ENCODE measurements around the gene MYO1B.

Gene MYO1B

DNA sequence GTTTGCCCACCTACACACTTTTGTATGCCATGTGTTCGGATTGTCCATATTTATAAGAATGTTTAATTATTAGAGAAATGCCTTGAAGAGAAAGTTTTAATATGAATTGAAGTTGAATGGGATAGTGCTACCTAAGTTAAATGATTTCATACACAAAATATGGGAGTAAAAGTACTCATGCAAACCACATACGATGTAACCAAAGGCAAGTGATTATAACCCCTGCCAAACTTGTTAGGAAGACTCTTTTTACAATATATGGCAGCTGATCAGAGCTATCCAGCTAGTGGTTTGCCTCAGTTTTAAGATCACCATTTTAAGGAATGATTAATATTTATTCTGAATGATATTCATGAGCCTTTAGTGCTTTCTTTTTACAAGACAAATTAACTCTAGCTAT, 106.7 kb downstream of the MYO1B start:
- Histone ChIP-seq H3K4me3 (replicated peaks; ENCODE audit: low read depth, low read length) (no peak overlapping the region), H3K36me3 (ENCODE audit: control insufficient read depth, insufficient read depth, low read length) (no peaks in the 10 kb centered on the region), H3K27me3 (replicated peaks; ENCODE audit: control insufficient read depth, insufficient read depth, low read length) (no peaks in the 10 kb centered on the region; the same call in 1 of the 2 replicates)
- TF ChIP-seq, protein P1, sequence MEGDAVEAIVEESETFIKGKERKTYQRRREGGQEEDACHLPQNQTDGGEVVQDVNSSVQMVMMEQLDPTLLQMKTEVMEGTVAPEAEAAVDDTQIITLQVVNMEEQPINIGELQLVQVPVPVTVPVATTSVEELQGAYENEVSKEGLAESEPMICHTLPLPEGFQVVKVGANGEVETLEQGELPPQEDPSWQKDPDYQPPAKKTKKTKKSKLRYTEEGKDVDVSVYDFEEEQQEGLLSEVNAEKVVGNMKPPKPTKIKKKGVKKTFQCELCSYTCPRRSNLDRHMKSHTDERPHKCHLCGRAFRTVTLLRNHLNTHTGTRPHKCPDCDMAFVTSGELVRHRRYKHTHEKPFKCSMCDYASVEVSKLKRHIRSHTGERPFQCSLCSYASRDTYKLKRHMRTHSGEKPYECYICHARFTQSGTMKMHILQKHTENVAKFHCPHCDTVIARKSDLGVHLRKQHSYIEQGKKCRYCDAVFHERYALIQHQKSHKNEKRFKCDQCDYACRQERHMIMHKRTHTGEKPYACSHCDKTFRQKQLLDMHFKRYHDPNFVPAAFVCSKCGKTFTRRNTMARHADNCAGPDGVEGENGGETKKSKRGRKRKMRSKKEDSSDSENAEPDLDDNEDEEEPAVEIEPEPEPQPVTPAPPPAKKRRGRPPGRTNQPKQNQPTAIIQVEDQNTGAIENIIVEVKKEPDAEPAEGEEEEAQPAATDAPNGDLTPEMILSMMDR (IDR thresholded peaks at IDR 0.05; ENCODE audit: insufficient read depth, low read length, poor library complexity, severe bottlenecking), result no peak
- no peak for DNase-seq (ENCODE audit: extremely low read depth, insufficient read length)

DNA sequence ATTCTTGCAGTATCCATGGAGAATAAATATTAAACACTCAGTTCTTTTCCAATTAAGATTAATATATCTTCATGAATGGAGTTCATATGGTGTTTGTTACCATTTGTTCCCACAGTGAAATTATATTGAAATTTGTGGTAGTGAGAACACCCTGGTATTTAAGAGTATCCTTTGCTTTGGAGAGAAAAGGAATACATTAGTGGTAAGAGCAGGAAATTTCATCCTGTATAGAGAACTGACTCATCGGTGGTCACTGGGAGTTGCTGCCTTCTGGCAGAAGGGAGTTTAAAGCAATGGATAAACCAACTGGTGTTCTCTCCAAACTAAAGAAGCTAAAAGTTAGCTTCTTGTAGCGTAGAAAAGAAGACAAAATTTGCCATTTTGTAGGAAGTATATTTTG, 107.3 kb downstream of the MYO1B start:
- TF ChIP-seq, protein P1 (IDR thresholded peaks at IDR 0.05; ENCODE audit: insufficient read depth, low read length, poor library complexity, severe bottlenecking), result no peak
- Histone ChIP-seq H3K4me3 (replicated peaks; ENCODE audit: low read depth, low read length) (no peak overlapping the region), H3K27me3 (replicated peaks; ENCODE audit: control insufficient read depth, insufficient read depth, low read length) (no peaks in the 10 kb centered on the region; the same call in 1 of the 2 replicates), H3K36me3 (ENCODE audit: control insufficient read depth, insufficient read depth, low read length) (no peaks in the 10 kb centered on the region)
- no peak for DNase-seq (ENCODE audit: extremely low read depth, insufficient read length)

DNA sequence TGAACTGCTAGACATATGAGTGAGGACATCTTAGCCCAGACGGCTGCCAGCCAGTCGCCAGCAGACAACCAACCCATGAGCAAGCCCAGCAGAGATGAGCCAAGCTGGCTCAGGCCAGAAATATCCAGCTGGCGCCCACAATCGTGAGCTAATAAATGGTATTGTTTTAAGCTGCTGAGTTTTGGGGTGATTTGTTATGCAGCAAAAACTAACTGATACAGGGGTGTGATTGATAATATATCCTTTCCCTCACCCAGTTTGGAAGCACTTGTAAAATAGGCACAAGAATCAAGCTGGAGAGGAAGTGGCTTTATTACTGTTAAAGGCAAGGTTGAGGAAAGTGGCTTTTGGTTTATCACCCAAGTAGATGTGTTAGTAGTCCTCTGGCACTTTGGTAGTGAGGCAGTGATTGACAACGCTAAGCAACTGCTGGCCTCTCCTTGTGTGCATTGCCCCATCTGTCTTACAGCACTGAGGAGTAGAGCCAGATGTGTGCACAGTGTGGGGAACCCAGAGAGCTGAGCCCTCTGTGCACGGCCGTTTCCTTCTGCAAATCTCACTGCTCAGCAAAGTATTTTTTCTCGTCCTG, 110.1 kb downstream of the MYO1B start:
- Histone ChIP-seq H3K36me3 (ENCODE audit: control insufficient read depth, insufficient read depth, low read length) (no peaks in the 10 kb centered on the region), H3K27me3 (replicated peaks; ENCODE audit: control insufficient read depth, insufficient read depth, low read length) (no peaks in the 10 kb centered on the region; the same call in 1 of the 2 replicates), H3K4me3 (replicated peaks; ENCODE audit: low read depth, low read length) (no peak overlapping the region)
- no peak for DNase-seq (ENCODE audit: extremely low read depth, insufficient read length)
- TF ChIP-seq, protein P1 (IDR thresholded peaks at IDR 0.05; ENCODE audit: insufficient read depth, low read length, poor library complexity, severe bottlenecking), result no peak

DNA sequence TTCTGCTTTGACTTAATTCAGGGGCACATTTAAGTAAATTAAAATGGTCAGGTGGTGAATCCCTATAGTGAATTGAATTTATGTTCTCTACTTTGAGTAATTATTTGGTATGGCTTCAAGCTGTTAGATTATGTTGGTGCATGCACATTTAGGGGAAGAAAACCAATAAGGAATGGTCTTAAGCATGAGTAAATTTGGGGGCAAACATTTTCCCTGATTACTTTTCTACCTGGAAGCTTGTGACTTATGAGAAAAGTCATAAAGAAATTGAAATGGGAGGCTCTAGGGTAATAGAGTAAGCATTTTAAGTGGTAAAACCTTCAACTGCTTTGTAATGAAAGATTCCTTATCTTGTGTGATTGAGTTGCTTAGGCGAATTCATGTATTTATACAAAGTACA, 112.5 kb downstream of the MYO1B start:
- H3K27me3 ChIP-seq (replicated peaks; ENCODE audit: control insufficient read depth, insufficient read depth, low read length), result no peaks in the 10 kb centered on the region; the same call in 1 of the 2 replicates
- no peak overlapping the region for H3K4me3 ChIP-seq (replicated peaks; ENCODE audit: low read depth, low read length)
- no peak for DNase-seq (ENCODE audit: extremely low read depth, insufficient read length)
- H3K36me3 ChIP-seq (ENCODE audit: control insufficient read depth, insufficient read depth, low read length), result no peaks in the 10 kb centered on the region
- TF ChIP-seq, protein P1 (IDR thresholded peaks at IDR 0.05; ENCODE audit: insufficient read depth, low read length, poor library complexity, severe bottlenecking), result no peak

DNA sequence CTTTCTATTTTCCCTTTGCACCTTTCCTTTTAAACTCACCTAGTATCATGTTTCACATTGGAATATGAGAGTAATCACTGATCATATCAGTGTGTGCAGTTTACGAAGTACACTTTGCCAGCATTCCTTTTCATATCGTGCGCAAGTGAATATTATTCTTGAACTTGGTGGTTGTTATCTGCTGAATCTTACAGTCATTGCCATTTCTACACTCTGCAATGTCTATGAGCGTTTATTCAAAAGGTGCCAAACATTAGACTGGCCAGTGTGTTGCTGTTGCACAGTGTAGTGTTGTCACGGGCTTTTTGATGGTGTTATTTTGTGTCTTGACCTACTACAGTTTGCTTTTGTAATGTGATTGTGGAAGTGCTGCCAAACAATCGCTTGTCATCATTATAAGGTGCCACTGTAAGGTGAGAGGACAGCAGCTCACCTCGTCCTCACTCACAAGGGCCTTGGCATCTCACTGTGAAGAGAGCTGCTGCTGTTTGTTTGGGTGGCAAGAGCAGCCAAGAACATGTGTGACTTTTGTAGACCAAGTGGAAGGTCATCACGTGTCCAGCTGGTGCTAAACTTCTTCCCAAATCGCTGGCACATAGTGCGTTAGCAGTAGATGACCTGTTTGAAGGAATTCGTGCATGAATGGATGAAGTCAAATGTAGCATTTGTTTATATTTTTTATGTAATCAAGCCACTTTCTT, 113.3 kb downstream of the MYO1B start:
- Histone ChIP-seq H3K36me3 (ENCODE audit: control insufficient read depth, insufficient read depth, low read length) (no peaks in the 10 kb centered on the region), H3K27me3 (replicated peaks; ENCODE audit: control insufficient read depth, insufficient read depth, low read length) (no peaks in the 10 kb centered on the region; the same call in 1 of the 2 replicates), H3K4me3 (replicated peaks; ENCODE audit: low read depth, low read length) (no peak overlapping the region)
- DNase-seq (ENCODE audit: extremely low read depth, insufficient read length), result no peak
- TF ChIP-seq, protein P1 (IDR thresholded peaks at IDR 0.05; ENCODE audit: insufficient read depth, low read length, poor library complexity, severe bottlenecking), result no peak

Measured in GM06990 (cell line).